Measurements from ENCODE around the gene IGFBP7.

DNA sequence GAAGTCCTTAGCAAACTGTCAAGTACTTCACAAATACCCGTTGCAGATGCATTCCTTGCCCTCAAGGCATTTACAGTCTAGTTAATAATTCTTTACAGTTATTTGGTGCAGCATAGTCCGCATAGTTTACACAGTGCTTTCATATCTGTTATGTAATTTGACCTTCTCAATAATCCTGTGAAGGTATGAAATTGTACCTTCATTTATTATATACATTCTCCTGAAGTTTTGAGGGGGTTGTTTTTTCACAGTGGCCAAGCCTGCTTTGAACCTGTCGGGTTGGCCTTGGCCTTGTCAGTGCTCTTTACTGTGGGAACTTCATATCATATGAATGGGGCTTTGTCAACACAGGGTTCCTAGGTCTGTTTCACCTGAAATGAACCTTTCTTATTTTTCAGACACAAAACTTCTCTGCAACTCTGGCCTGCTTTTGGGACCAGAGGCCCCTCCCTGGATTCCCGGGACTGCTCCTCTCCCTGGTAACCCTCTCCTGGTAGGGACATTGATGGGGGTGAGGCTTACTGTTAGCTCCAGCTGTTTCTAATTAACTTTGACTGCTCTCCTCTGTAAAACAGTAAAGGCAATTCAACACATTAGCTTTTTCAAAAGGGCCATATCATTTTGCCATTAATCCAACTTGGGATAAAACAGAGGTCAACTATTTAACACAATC lies 9.1 kb downstream of the IGFBP7 start:
- TF ChIP-seq MYC (IDR thresholded peaks at IDR 0.05; ENCODE audit: low read depth, low read length) (no peak), POLR2A (IDR thresholded peaks at IDR 0.05; ENCODE audit: extremely low read depth, insufficient read length) (no peak)
- TF ChIP-seq, protein P1, sequence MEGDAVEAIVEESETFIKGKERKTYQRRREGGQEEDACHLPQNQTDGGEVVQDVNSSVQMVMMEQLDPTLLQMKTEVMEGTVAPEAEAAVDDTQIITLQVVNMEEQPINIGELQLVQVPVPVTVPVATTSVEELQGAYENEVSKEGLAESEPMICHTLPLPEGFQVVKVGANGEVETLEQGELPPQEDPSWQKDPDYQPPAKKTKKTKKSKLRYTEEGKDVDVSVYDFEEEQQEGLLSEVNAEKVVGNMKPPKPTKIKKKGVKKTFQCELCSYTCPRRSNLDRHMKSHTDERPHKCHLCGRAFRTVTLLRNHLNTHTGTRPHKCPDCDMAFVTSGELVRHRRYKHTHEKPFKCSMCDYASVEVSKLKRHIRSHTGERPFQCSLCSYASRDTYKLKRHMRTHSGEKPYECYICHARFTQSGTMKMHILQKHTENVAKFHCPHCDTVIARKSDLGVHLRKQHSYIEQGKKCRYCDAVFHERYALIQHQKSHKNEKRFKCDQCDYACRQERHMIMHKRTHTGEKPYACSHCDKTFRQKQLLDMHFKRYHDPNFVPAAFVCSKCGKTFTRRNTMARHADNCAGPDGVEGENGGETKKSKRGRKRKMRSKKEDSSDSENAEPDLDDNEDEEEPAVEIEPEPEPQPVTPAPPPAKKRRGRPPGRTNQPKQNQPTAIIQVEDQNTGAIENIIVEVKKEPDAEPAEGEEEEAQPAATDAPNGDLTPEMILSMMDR (IDR thresholded peaks at IDR 0.05; ENCODE audit: low read depth, low read length), result no peak
- TF ChIP-seq, protein P2, sequence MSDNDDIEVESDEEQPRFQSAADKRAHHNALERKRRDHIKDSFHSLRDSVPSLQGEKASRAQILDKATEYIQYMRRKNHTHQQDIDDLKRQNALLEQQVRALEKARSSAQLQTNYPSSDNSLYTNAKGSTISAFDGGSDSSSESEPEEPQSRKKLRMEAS (IDR thresholded peaks at IDR 0.05; ENCODE audit: low read depth, low read length), result no peak
